Uterus (tissue), 4 donors: ENCODE measurements around the gene RRP1. TPM values are rescaled to one million over a fixed set of nuclear protein-coding genes. Genes with fewer than 3 reads are reported as not detected.

Source experiments
- DNase-seq, 2 donors: peaks; one replicate each; pipeline ENCODE4 v3.0.0-alpha.2; 2019 to 2020
- H3K27ac ChIP-seq, 2 donors: fragments of 200-600 bp; sonication (generic); 1 replicate in 1 of 2; 2 replicates in 1 of 2; pipeline ENCODE4 v1.5.1; 2016 to 2018
- H3K27me3 ChIP-seq, 2 donors: fragments of 200-600 bp; sonication (generic); one replicate each; pipeline ENCODE4 v1.5.1; 2018 to 2019; ENCODE audit warnings: control low read depth in 1 of 2
- H3K36me3 ChIP-seq, 2 donors: fragments of 200-600 bp; sonication (generic); one replicate each; pipeline ENCODE4 v1.5.1; 2019; ENCODE audit warnings: control low read depth in 1 of 2
- H3K4me1 ChIP-seq, 2 donors: fragments of 200-600 bp; sonication (generic); one replicate each; pipeline ENCODE4 v1.5.1; 2018 to 2019; ENCODE audit warnings: control low read depth in 1 of 2
- H3K4me3 ChIP-seq, 2 donors: fragments of 200-600 bp; sonication (generic); 1 replicate in 1 of 2; 2 replicates in 1 of 2; pipeline ENCODE4 v1.5.1; 2018 to 2019; ENCODE audit warnings: mild to moderate bottlenecking in 1 of 2
- H3K9me3 ChIP-seq, 2 donors: fragments of 200-600 bp; sonication (generic); one replicate each; pipeline ENCODE4 v1.5.1; 2019; ENCODE audit warnings: control low read depth in 1 of 2
- POLR2A ChIP-seq, 2 donors: fragments of 450-650 bp; IDR thresholded peaks; one replicate each; pipeline ENCODE4 v1.6.1; 2016; ENCODE audit warnings: antibody characterized with exemption in 2 of 2, mild to moderate bottlenecking in 1 of 2, moderate library complexity in 1 of 2
- intact Hi-C: fragments of 100-400 bp; cut with DNase I; formaldehyde crosslinking; loops from one replicate; pipeline ENCODE4 v1.15.1; 2023; ENCODE audit warnings: low total_unique reads
- total RNA-seq, 4 donors: library from RNA; depleted of rRNA in 3 of 4; stranded (reverse); fragments of >200 nt in 3 of 4; gene quantifications; one replicate each; pipeline versions ENCODE4 v1.1.0 to v1.2.4, GENCODE V29; 2014 to 2023
- TF ChIP-seq, protein P1 (sequence below), 4 experiments: fragments of 200-600 bp in 2 of 4; fragments of 450-650 bp in 2 of 4; sonication (generic) in 2 of 4; IDR thresholded peaks; one replicate each; pipeline ENCODE4 v1.5.1; 2016 to 2019; ENCODE audit warnings: antibody characterized with exemption in 4 of 4, mild to moderate bottlenecking in 2 of 4, moderate library complexity in 1 of 4
- donor health status: DM: yes; HTN: yes; CAD: no.

RRP1 gene
- total RNA-seq, 4 donors from 2014 or later, result 11.0 to 31.5 (median 19.5) TPM

- no peaks in the 10 kb centered on the region for H3K9me3 ChIP-seq
- H3K36me3 ChIP-seq, result no peaks in the 10 kb centered on the region
- H3K4me3 ChIP-seq, result no peak overlapping the region
- no peak overlapping the region for H3K27ac ChIP-seq
- no peaks in the 10 kb centered on the region for H3K4me1 ChIP-seq
- TF ChIP-seq POLR2A (IDR thresholded peaks at IDR 0.05), result no peak
- TF ChIP-seq, protein P1, sequence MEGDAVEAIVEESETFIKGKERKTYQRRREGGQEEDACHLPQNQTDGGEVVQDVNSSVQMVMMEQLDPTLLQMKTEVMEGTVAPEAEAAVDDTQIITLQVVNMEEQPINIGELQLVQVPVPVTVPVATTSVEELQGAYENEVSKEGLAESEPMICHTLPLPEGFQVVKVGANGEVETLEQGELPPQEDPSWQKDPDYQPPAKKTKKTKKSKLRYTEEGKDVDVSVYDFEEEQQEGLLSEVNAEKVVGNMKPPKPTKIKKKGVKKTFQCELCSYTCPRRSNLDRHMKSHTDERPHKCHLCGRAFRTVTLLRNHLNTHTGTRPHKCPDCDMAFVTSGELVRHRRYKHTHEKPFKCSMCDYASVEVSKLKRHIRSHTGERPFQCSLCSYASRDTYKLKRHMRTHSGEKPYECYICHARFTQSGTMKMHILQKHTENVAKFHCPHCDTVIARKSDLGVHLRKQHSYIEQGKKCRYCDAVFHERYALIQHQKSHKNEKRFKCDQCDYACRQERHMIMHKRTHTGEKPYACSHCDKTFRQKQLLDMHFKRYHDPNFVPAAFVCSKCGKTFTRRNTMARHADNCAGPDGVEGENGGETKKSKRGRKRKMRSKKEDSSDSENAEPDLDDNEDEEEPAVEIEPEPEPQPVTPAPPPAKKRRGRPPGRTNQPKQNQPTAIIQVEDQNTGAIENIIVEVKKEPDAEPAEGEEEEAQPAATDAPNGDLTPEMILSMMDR (IDR thresholded peaks at IDR 0.05), result no peak
- intact Hi-C loops, result no loop called here
- H3K27me3 ChIP-seq, result no peaks in the 10 kb centered on the region
- no peak for DNase-seq
Measured at GRCh38 chr21:43827015-43827611, 37.7 kb downstream of the RRP1 start.

- no peaks in the 10 kb centered on the region for H3K27me3 ChIP-seq
- H3K36me3 ChIP-seq, result no peaks in the 10 kb centered on the region
- H3K4me3 ChIP-seq, result no peak overlapping the region
- no peak for DNase-seq
- H3K27ac ChIP-seq, result no peak overlapping the region
- intact Hi-C loops, result no loop called here
- no peaks in the 10 kb centered on the region for H3K4me1 ChIP-seq
- TF ChIP-seq, protein P1 (IDR thresholded peaks at IDR 0.05), result no peak
- no peak for TF ChIP-seq POLR2A (IDR thresholded peaks at IDR 0.05)
- H3K9me3 ChIP-seq, result no peaks in the 10 kb centered on the region
Measured at GRCh38 chr21:43829161-43829560, 39.8 kb downstream of the RRP1 start.

- intact Hi-C loops, result no loop called here
- no peak for DNase-seq
- H3K9me3 ChIP-seq, result no peaks in the 10 kb centered on the region
- no peaks in the 10 kb centered on the region for H3K36me3 ChIP-seq
- no peaks in the 10 kb centered on the region for H3K4me1 ChIP-seq
- no peak overlapping the region for H3K27ac ChIP-seq
- H3K27me3 ChIP-seq, result no peaks in the 10 kb centered on the region
- H3K4me3 ChIP-seq, result no peak overlapping the region
- TF ChIP-seq POLR2A (IDR thresholded peaks at IDR 0.05), result no peak
Measured at GRCh38 chr21:43829575-43830119, 40.3 kb downstream of the RRP1 start.

DNA sequence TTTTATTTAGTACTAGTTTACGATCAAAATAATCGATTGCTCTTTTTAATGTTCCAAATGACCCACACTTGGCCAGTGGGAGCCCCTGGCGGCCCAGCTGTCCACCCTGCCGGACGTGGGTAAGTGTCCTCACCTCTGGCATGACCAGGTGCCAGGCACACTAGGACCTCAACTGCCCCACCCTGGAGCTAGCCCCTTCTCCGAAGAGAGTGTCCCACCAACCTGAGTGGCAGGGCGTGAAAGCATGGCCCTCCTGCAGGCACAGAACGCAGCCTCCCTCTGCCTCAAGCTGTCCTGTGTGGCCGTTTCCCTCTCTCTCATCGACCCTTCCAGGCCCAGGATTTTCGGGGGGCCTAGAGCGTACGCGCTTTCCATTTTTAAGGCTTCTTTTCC is 42.8 kb downstream of the RRP1 start:
- Histone ChIP-seq H3K4me3 (no peak overlapping the region), H3K4me1 (no peaks in the 10 kb centered on the region), H3K27ac (no peak overlapping the region), H3K9me3 (no peaks in the 10 kb centered on the region), H3K27me3 (no peaks in the 10 kb centered on the region), H3K36me3 (no peaks in the 10 kb centered on the region)
- intact Hi-C loops, result no loop called here
- TF ChIP-seq, protein P1 (IDR thresholded peaks at IDR 0.05), result no peak
- no peak for TF ChIP-seq POLR2A (IDR thresholded peaks at IDR 0.05)
- DNase-seq, result no peak

- no peak for DNase-seq
- no peaks in the 10 kb centered on the region for H3K27me3 ChIP-seq
- H3K9me3 ChIP-seq, result no peaks in the 10 kb centered on the region
- no peak overlapping the region for H3K4me3 ChIP-seq
- H3K36me3 ChIP-seq, result no peaks in the 10 kb centered on the region
- TF ChIP-seq, protein P1 (IDR thresholded peaks at IDR 0.05), result no peak
- no peak for TF ChIP-seq POLR2A (IDR thresholded peaks at IDR 0.05)
- no peaks in the 10 kb centered on the region for H3K4me1 ChIP-seq
- no peak overlapping the region for H3K27ac ChIP-seq
- intact Hi-C loops, result no loop called here
Measured at GRCh38 chr21:43832648-43833047, 43.3 kb downstream of the RRP1 start.
